SHP77 (cell line): Measurements from ENCODE around the gene CSF2.

ENCODE experiments used
- DNase-seq, 2 experiments: peaks; one replicate each; lab custom pipeline; 2025; lab: John Stamatoyannopoulos, UW

The CSF2 gene

GRCh38 chr5:132054697-132055440 is 18.7 kb upstream of the CSF2 start:
- DNase-seq = no peak

GRCh38 chr5:132055441-132055807 is 18.2 kb upstream of the CSF2 start:
- no peak for DNase-seq

- DNase-seq = no peak
Observed at GRCh38 chr5:132055808-132056609, 17.6 kb upstream of the CSF2 start.

DNA sequence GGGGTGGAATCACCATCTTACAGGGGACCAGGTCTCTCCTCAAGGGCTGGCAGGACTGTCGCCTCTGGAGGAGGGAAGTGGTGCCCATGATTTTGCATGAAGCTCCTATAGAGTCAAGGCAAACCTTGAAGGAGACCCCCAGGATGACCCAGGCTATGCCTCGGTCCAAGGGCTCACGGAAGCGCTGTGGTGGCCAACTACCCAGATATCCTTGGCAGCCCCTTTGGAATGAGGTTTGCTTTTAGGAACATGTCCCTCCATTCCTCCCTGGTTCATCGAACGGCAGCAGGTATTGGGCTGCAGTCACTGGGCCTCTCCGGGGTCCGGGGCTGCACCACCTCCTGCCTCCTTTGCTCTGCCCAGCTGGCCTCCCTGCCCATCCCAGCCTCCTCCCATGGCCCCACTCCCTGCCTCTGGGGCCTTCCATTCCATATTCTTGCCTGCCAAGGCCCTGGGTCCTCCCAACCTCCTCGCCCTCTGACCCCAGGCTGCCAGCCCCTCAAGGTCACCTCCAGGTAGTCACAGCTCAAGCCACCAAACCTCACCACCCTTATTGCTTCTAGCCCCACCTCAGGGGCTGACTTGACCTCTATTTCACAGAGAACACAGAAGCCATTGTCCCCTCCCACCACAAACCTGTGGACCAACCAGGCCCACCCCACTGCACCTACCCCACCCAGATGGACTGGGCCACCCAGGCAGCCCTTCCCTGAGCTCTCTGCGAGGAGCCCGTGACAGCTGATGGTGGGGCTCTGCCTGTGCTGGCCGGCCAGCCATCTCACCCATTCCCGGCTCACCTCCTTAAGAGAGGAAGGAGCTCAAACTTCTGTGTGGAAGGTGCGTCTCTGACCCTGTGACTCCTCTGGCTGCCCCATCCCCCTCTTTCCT is 16.7 kb upstream of the CSF2 start:
- no peak for DNase-seq

DNA sequence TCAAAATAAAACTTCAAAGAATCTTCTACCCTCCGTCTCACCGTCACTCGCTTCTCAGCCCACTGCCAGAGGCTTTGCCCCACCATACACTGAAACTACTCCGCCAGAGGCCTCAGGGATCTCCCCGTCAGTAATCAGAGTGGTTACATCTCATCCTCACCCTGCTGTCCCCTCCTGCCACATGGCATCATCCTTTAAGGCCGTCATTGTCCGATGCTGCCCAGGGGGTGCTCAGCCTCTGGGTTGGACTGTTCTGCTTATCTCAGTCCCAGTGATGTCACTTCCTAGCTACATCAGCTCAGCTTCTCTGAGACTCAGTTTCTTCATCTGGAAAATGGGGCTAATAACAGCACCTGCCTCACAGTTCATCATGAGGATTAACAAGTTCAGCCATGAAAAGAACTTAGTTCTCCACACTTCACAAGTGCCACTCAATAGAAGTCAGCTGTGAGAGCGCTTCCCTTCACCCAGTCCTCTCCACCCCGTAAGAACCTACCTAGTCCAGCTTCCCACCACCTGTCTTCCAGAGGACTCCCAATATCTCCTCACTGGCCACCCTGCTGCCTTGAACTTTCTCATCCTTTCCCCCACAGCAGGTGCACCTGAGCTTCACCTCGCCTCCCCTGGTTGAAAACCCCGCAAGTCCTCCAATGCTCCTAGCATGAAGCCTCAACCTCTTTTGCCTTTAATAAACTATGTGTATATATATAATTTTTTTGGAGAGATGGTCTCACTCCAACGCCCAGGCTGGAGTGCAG is 15.9 kb upstream of the CSF2 start:
- DNase-seq = no peak

GRCh38 chr5:132058646-132059042 is 14.9 kb upstream of the CSF2 start:
- DNase-seq = no peak

DNA sequence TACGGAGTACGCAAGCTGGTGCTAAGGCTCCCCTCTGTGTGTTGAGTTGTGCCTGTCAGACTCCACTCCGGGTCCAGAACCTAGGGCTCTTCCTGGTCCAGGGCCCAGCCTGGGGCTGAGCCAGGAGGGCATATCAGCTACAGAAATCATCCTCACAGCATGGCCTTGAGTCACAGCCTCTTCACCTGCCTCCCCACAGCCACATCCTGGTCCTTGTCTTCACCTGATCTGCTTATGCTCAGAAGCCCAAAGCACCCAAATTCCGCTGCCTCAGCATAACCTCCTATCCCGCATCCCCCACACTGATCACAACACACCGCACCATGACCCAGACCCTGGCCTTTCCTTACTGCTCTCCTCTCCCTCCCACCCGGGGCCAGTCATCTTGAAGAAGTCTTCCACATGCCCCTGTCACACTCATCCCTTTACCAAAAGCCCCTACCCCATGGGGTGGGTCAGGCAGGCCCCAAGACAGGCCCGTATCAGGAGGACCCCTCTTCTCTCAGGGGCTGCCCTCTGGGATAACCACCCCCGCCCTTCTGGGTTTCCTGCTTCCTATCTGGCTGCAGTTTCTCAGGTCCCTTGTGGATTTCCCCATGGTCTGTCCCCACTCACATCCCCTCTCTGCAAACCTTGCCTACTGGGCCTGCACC is 14.4 kb upstream of the CSF2 start:
- no peak for DNase-seq

- DNase-seq = no peak
Observed at GRCh38 chr5:132059696-132060500, 13.7 kb upstream of the CSF2 start.

DNA sequence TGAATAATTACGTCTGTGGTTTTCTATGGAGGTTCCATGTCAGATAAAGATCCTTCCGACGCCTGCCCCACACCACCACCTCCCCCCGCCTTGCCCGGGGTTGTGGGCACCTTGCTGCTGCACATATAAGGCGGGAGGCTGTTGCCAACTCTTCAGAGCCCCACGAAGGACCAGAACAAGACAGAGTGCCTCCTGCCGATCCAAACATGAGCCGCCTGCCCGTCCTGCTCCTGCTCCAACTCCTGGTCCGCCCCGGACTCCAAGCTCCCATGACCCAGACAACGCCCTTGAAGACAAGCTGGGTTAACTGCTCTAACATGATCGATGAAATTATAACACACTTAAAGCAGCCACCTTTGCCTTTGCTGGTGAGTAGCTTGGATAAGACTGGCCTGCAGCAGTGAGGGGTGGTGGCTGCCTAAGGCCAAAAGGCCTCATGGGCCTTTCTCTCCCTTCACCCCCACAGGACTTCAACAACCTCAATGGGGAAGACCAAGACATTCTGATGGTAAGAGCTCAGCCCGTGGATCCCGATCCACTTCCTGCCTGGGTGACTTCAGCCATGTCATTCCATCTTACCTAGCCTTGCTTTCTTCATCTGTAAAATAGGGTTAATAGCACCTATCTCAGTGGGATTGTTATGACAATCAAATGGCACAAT is 13.0 kb upstream of the CSF2 start, which contains the start of gene IL3:
Gene IL3 (plus strand): TSS at position 155 of the 661 bp plus-strand sequence. CDS start 52 bp downstream, at position 207.
- no peak for DNase-seq

DNA sequence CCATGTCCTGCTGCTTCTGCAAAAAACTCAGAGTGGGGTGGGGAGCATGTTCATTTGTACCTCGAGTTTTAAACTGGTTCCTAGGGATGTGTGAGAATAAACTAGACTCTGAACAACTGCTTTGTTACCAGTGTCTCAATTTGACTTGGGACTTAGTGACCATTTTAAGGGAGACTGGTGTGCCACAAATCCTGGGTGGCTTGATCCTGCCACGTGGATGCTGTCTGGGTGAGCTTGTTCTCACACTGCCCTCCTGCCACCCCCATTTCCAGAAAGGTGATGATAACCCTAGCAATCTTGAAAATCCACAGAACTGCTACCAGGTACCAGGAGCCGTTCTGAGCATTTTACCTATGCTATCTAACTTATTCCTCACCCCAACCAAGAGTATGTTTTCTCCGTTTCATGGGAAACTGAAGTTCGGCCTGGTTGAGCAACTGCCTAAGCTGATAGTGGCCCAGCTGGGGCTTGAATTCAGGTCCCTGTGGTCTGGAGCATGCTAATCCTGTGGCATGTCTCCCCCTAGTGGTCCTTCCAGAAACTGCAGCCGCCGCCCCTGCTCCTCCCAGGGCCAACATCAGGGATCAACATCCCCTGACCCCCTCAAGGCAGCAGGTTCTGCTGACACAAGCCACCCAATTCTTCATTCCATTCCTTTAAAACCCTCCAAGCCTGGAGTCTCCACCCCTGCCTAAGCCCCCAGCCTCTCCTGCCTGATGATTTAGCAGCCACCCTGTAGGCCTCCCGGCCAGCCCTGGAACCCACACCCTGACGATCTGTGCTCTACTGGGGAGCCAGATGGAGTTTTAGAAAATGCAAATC is 10.3 kb upstream of the CSF2 start:
- DNase-seq = peak; percentile 20 to 66

- no peak for DNase-seq
Observed at GRCh38 chr5:132064140-132064539, 9.4 kb upstream of the CSF2 start.

GRCh38 chr5:132064738-132065331 is 8.8 kb upstream of the CSF2 start:
- peak; percentile 64 to 68 for DNase-seq

GRCh38 chr5:132065351-132065937 is 8.1 kb upstream of the CSF2 start:
- DNase-seq = peak; percentile 60 to 74

GRCh38 chr5:132065951-132066701 is 7.5 kb upstream of the CSF2 start:
- DNase-seq = no peak

GRCh38 chr5:132066871-132067270 is 6.7 kb upstream of the CSF2 start:
- no peak for DNase-seq

DNA sequence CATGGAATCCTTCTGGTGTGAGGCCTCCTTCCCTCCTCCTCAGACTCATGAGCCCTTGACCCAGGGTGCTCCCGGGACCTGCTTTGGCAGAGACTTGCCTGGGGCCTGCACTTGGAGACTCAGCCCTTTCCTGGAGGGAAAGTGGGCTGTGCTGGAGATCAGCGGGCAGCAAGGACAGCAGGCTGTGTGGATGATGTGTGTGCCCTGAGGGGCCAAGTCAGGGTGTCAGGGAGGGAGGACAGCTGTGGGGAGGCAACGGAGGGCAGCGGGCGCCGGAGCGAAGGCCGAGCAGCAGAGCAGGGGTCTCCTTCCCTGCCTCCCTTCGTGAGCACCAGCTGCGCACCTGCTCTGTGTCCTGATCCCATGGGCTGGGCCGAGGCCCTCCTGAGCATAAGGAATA is 6.1 kb upstream of the CSF2 start:
- no peak for DNase-seq
